Smooth muscle cell (in vitro differentiated cells): ENCODE measurements around the gene PRTN3. TPM values are rescaled to one million over a fixed set of nuclear protein-coding genes. Genes with fewer than 3 reads are reported as not detected.
"Not testable (repeated sequence)": the region's sequence is repeated elsewhere in the genome, so short reads cannot be mapped to it uniquely, and the experiment has no call there.

Experiments used
- DNase-seq: peaks from one replicate; lab custom pipeline; 2025; ENCODE audit not compliant: unreplicated experiment; lab: John Stamatoyannopoulos, UW
- H2AFZ ChIP-seq: fragments of 200-600 bp; sonication (generic); 2 replicates; pipeline ENCODE4 v1.6.0; 2016; ENCODE audit warnings: antibody characterized with exemption, low read depth, mild to moderate bottlenecking
- H3F3A ChIP-seq: fragments of 200-600 bp; sonication (generic); 2 replicates; pipeline ENCODE4 v1.6.0; 2017; ENCODE audit warnings: antibody characterized with exemption, low read depth
- H3K27ac ChIP-seq: fragments of 200-600 bp; sonication (generic); 2 replicates; pipeline ENCODE4 v1.5.1; 2016; ENCODE audit warnings: low read depth, mild to moderate bottlenecking
- H3K27me3 ChIP-seq: fragments of 200-600 bp; sonication (generic); 2 replicates; pipeline ENCODE4 v1.6.1; 2016; ENCODE audit warnings: low read depth, mild to moderate bottlenecking
- H3K36me3 ChIP-seq: fragments of 200-600 bp; sonication (generic); 2 replicates; pipeline ENCODE4 v1.5.1; 2016; ENCODE audit warnings: low read depth
- H3K4me1 ChIP-seq: fragments of 200-600 bp; sonication (generic); 2 replicates; pipeline ENCODE4 v1.5.1; 2016; ENCODE audit warnings: low read depth
- H3K4me2 ChIP-seq: fragments of 200-600 bp; sonication (generic); 2 replicates; pipeline ENCODE4 v1.6.0; 2016; ENCODE audit warnings: mild to moderate bottlenecking
- H3K4me3 ChIP-seq: fragments of 200-600 bp; sonication (generic); 2 replicates; pipeline ENCODE4 v1.5.1; 2016; ENCODE audit warnings: mild to moderate bottlenecking
- H3K79me2 ChIP-seq: fragments of 200-600 bp; sonication (generic); 2 replicates; pipeline ENCODE4 v1.6.0; 2016; ENCODE audit warnings: low read depth, mild to moderate bottlenecking
- H3K9ac ChIP-seq: fragments of 200-600 bp; sonication (generic); 2 replicates; pipeline ENCODE4 v1.6.0; 2016; ENCODE audit warnings: low read depth
- H3K9me3 ChIP-seq: fragments of 200-600 bp; sonication (generic); replicated peaks from 2 replicates; pipeline ENCODE4 v1.5.1; 2016; ENCODE audit warnings: low read depth
- H4K20me1 ChIP-seq: fragments of 200-600 bp; sonication (generic); 2 replicates; pipeline ENCODE4 v1.6.0; 2016; ENCODE audit warnings: low read depth
- CTCF ChIP-seq: fragments of 200-600 bp; sonication (generic); IDR thresholded peaks from 2 replicates; pipeline ENCODE4 v1.5.1; 2017; ENCODE audit warnings: borderline replicate concordance, mild to moderate bottlenecking, antibody characterized with exemption; ENCODE audit not compliant: insufficient read depth, poor library complexity, severe bottlenecking
- WGBS: methylation state at CpG from one replicate; pipeline ENCODE4 v1.1.7; 2016; ENCODE audit warnings: low lambda C conversion rate; 5-methylcytosine and 5-hydroxymethylcytosine counted together
- polyA plus RNA-seq: library from polyadenylated mRNA; unstranded; fragments of >200 nt; fragmentation: Nextera tagmentation; extraction: Ambion mirVana; gene quantifications from 2 replicates; pipeline ENCODE4 v1.2.1, GENCODE V29; 2016
- total RNA-seq: library from RNA; depleted of rRNA; stranded (reverse); fragments of >200 nt; gene quantifications from 2 replicates; pipeline ENCODE4 v1.2.3, GENCODE V29; 2014

PRTN3 gene
- total and polyA plus RNA-seq, 2 experiments from 2014 or later: not detected

- Histone ChIP-seq H4K20me1 (no peaks in the 10 kb centered on the region), H3K9ac (no peak within 1 kb of the TSS), H2AFZ (no peak within 1 kb of the TSS), H3K4me3 (no peak within 1 kb of the TSS), H3K4me1 (no peaks in the 10 kb centered on the region), H3K9me3 (no peaks in the 10 kb centered on the region), H3K36me3 (no peaks in the 10 kb centered on the region), H3K79me2 (no peaks in the 10 kb centered on the region), H3K27me3 (no peaks in the 10 kb centered on the region), H3K27ac (no peak within 1 kb of the TSS), H3K4me2 (no peak within 1 kb of the TSS), H3F3A (peaks cover 8% of the 10 kb centered on the region)
- TF ChIP-seq CTCF: no peak
- WGBS: 94% methylated on average over 50 of the region's 55 CpGs
- no peak for DNase-seq
Measured at GRCh38 chr19:852136-853013, 11.6 kb downstream of the PRTN3 start, which contains the start of gene ELANE. TSS of gene ELANE (plus strand) at chr19:852303. CDS start at chr19:852329, 26 bp downstream.

GRCh38 chr19:853014-853585 lies 12.3 kb downstream of the PRTN3 start:
- no peaks in the 10 kb centered on the region for H3K4me1 ChIP-seq

GRCh38 chr19:853614-854220 lies 12.9 kb downstream of the PRTN3 start:
- not testable (repeated sequence) for H3F3A ChIP-seq, H3K4me3 ChIP-seq, H3K9ac ChIP-seq, H3K36me3 ChIP-seq, H3K79me2 ChIP-seq, H3K4me1 ChIP-seq, H3K27ac ChIP-seq, H3K9me3 ChIP-seq, DNase-seq, H3K4me2 ChIP-seq, H2AFZ ChIP-seq, H3K27me3 ChIP-seq, H4K20me1 ChIP-seq
- WGBS: 94% methylated on average over 12 of the region's 17 CpGs

More at GRCh38 chr19:853014-853585, 12.3 kb downstream of the PRTN3 start:
- no peak overlapping the region for H3K27ac ChIP-seq
- H3K27me3 ChIP-seq: no peaks in the 10 kb centered on the region
- 95% methylated on average over 24 of the region's 67 CpGs for WGBS
- H3K36me3 ChIP-seq: no peaks in the 10 kb centered on the region
- H3F3A ChIP-seq: peaks cover 8% of the 10 kb centered on the region
- H3K4me2 ChIP-seq: no peak overlapping the region
- H4K20me1 ChIP-seq: no peaks in the 10 kb centered on the region
- no peak overlapping the region for H3K4me3 ChIP-seq
- no peaks in the 10 kb centered on the region for H3K9me3 ChIP-seq
- TF ChIP-seq CTCF: no peak
- no peak overlapping the region for H3K9ac ChIP-seq
- DNase-seq: no peak
- H3K79me2 ChIP-seq: no peaks in the 10 kb centered on the region
- H2AFZ ChIP-seq: no peak overlapping the region

- Histone ChIP-seq H3K4me2 (no peak overlapping the region), H3F3A (peaks cover 8% of the 10 kb centered on the region), H4K20me1 (no peaks in the 10 kb centered on the region), H3K4me3 (no peak overlapping the region), H3K79me2 (no peaks in the 10 kb centered on the region), H3K9ac (no peak overlapping the region), H2AFZ (no peak overlapping the region), H3K27ac (no peak overlapping the region), H3K36me3 (no peaks in the 10 kb centered on the region), H3K27me3 (no peaks in the 10 kb centered on the region), H3K4me1 (no peaks in the 10 kb centered on the region), H3K9me3 (no peaks in the 10 kb centered on the region)
- no peak for DNase-seq
- WGBS: 86% methylated on average over 6 of the region's 6 CpGs
- TF ChIP-seq CTCF: no peak
Measured at GRCh38 chr19:854549-854948, 13.8 kb downstream of the PRTN3 start.
